ENCODE results near the gene SEC61G.

Gene SEC61G

DNA sequence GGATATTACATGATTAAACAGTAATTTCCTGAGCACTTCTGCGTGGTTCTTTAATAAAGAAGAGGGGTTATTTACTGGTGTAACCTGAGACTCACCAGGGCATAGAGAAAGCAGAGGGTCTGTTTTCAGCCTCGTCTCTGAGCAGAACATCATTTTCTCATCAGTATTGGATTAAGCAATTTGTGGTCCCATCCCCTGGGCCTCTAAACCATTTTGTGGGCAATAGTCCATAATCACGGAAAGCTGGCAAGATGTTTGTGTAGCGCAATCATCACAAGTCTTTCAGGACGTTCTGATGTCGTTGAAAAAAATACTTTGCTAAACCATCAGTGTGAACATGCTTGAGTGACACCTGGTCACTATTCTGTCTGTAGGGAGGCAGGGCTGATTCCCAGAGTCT lies 37.1 kb upstream of the SEC61G start:
- in situ Hi-C loops (cut with HindIII; ENCODE audit: low sequenced_read_pairs), result no loop called here
- no peak for DNase-seq (ENCODE audit: low read depth, low spot score)
- no peak overlapping the region for H3K4me3 ChIP-seq (ENCODE audit: low read depth, low read length)
- TF ChIP-seq, protein P1, sequence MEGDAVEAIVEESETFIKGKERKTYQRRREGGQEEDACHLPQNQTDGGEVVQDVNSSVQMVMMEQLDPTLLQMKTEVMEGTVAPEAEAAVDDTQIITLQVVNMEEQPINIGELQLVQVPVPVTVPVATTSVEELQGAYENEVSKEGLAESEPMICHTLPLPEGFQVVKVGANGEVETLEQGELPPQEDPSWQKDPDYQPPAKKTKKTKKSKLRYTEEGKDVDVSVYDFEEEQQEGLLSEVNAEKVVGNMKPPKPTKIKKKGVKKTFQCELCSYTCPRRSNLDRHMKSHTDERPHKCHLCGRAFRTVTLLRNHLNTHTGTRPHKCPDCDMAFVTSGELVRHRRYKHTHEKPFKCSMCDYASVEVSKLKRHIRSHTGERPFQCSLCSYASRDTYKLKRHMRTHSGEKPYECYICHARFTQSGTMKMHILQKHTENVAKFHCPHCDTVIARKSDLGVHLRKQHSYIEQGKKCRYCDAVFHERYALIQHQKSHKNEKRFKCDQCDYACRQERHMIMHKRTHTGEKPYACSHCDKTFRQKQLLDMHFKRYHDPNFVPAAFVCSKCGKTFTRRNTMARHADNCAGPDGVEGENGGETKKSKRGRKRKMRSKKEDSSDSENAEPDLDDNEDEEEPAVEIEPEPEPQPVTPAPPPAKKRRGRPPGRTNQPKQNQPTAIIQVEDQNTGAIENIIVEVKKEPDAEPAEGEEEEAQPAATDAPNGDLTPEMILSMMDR (IDR thresholded peaks at IDR 0.05; ENCODE audit: low read depth, low read length), result no peak

DNA sequence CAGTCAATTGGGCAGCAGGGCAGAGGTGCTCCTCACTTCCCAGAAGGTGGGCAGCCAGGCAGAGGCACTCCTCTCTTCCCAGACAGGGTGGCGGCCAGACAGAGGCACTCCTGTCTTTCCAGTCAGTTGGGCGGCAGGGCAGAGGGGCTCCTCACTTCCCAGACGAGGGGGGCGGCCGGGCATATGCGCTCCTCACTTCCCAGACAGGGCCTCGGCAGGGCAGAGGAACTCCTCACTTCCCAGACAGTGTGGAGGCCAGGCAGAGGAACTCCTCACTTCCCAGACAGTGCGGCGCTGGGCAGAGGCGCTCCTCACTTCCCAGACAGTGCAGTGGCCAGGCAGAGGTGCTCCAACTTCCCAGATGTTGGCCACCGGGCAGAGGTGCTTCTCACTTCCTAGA lies 33.4 kb upstream of the SEC61G start:
- in situ Hi-C loops (cut with HindIII; ENCODE audit: low sequenced_read_pairs), result no loop called here
- DNase-seq (ENCODE audit: low read depth, low spot score), result no peak
- H3K4me3 ChIP-seq (ENCODE audit: low read depth, low read length), result no peak overlapping the region
- TF ChIP-seq, protein P1 (IDR thresholded peaks at IDR 0.05; ENCODE audit: low read depth, low read length), result no peak

DNA sequence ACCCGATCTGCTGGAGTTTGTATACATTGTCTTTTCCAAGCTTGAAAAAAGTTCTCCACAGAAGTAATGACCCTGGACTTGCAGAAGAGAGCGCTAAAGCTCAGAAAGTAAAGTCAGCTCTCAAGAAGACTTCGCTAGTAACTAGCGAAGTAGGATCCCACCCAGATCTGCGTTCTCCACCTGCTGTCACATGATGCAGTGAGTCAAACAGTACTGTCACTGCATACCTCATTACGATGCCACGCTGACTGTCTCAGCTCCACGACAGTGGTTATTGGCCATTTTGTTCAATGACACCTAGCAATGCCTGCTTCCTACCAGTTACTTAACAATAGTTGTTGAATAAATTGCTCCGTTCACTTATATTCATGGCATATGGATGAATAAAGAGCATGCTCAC lies 29.7 kb upstream of the SEC61G start:
- in situ Hi-C loops (cut with HindIII; ENCODE audit: low sequenced_read_pairs), result no loop called here
- peak; percentile 90 for DNase-seq (ENCODE audit: low read depth, low spot score)
- H3K4me3 ChIP-seq (ENCODE audit: low read depth, low read length), result no peak overlapping the region
- TF ChIP-seq, protein P1 (IDR thresholded peaks at IDR 0.05; ENCODE audit: low read depth, low read length), result peak; percentile 85

DNA sequence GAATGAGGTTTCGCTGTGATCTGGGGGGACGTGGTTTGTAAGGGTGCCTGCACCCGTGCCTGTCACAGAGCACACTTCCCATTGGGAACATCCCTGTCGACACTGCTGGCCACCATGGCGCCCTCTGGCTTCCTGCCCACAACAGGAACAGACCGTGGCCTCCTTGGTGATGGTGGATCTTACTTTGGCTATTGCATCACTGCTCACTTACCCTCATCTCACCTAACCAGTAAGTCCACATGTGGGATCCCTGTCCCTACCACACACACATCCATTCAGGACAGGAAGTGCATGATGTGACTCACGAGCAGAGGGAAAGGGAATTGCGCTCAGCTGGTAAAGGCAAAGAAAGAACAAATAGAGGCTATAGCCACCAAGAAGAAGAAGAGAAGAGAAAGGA lies 26.2 kb upstream of the SEC61G start:
- no peak overlapping the region for H3K4me3 ChIP-seq (ENCODE audit: low read depth, low read length)
- in situ Hi-C loops (cut with HindIII; ENCODE audit: low sequenced_read_pairs), result no loop called here
- TF ChIP-seq, protein P1 (IDR thresholded peaks at IDR 0.05; ENCODE audit: low read depth, low read length), result no peak
- DNase-seq (ENCODE audit: low read depth, low spot score), result no peak

DNA sequence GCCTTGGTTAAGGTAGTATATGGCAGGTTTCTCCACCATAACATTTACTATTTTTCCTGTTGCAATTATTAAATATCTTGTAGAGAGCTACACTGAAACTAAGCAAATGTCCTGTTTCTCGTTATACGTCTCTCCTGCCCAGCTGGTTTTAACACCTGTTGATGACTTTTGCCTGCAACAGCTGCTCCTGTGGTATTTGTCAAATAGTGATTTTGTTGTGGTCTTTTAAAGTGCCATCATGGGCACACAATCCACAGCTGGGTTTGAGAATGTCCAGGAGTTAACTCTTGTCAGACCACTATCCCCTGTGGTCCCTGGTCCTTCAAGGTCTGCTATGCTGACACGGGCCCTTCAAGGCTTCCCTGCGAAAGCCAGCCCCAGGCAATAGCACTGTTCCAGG lies 24.9 kb upstream of the SEC61G start:
- TF ChIP-seq, protein P1 (IDR thresholded peaks at IDR 0.05; ENCODE audit: low read depth, low read length), result no peak
- in situ Hi-C loops (cut with HindIII; ENCODE audit: low sequenced_read_pairs), result no loop called here
- no peak overlapping the region for H3K4me3 ChIP-seq (ENCODE audit: low read depth, low read length)
- DNase-seq (ENCODE audit: low read depth, low spot score), result no peak

DNA sequence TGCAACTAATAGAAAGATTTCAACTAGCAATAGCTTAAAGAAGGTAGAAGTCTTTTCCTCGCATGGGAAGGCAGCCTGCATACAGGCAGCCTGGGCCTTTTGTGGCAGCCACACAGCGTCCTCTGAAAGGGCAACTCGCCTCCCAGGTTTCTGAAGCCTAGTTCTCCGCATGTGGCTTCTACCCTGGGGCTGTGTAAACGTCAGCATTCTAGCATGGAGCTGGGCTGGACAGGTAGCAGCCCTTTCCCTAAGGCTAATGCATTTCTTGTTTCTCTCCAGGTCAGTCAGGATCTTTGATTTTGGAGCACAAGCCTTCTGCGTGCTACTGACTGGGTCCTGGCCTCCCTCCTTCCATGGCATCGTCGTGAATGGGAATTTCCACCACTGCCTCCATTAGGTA lies 23.8 kb upstream of the SEC61G start:
- in situ Hi-C loops (cut with HindIII; ENCODE audit: low sequenced_read_pairs), result no loop called here
- H3K4me3 ChIP-seq (ENCODE audit: low read depth, low read length), result no peak overlapping the region
- no peak for DNase-seq (ENCODE audit: low read depth, low spot score)
- TF ChIP-seq, protein P1 (IDR thresholded peaks at IDR 0.05; ENCODE audit: low read depth, low read length), result no peak

DNA sequence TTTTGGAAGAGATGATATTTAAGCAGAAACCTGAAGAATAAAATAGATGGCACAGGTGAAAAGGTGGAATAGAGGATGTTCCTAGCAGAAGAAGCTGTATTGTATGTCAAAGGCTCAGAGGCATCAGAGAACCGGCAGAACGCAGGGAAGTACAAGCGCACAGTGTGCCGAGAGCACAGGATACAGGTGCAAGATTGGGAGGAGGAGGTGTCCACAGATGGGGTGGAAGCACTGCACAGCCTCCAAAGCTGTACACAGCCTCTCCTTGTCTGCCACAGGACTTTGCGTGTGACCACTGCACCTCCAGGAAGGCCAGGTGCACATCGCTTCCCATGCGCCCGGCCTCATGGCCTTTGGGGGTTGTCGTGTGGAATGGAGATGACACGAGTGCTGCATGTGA lies 23.3 kb upstream of the SEC61G start:
- no peak for DNase-seq (ENCODE audit: low read depth, low spot score)
- in situ Hi-C loops (cut with HindIII; ENCODE audit: low sequenced_read_pairs), result no loop called here
- TF ChIP-seq, protein P1 (IDR thresholded peaks at IDR 0.05; ENCODE audit: low read depth, low read length), result no peak
- H3K4me3 ChIP-seq (ENCODE audit: low read depth, low read length), result no peak overlapping the region

All from astrocyte of the spinal cord (primary cell).